Fibroblast of pulmonary artery (primary cell): ENCODE measurements around the gene FBRSL1.

ENCODE experiments used
- DNase-seq: peaks from one replicate; pipeline ENCODE4 v3.0.0-alpha.2; 2010; ENCODE audit warnings: low read depth
- H3K4me3 ChIP-seq: replicated peaks from 2 replicates; pipeline ENCODE4 v1.5.1; 2011; ENCODE audit warnings: low read depth, mild to moderate bottlenecking, control low read depth, low read length, moderate library complexity
- CTCF ChIP-seq: IDR thresholded peaks from 2 replicates; pipeline ENCODE4 v1.5.1; 2011; ENCODE audit warnings: mild to moderate bottlenecking, control low read depth, low read length, inconsistent platforms; ENCODE audit errors: missing control alignments

Gene FBRSL1

GRCh38 chr12:132445884-132446632 is 43.9 kb upstream of the FBRSL1 start:
- peak; percentile 79 for DNase-seq
- TF ChIP-seq CTCF: no peak
- peak overlapping the region; percentile 48 for H3K4me3 ChIP-seq

GRCh38 chr12:132446633-132447326 is 43.2 kb upstream of the FBRSL1 start:
- no peak for DNase-seq
- no peak for TF ChIP-seq CTCF
- no peak overlapping the region for H3K4me3 ChIP-seq

GRCh38 chr12:132447327-132447720 is 42.6 kb upstream of the FBRSL1 start:
- DNase-seq: no peak
- TF ChIP-seq CTCF: no peak
- no peak overlapping the region for H3K4me3 ChIP-seq

GRCh38 chr12:132447731-132448462 is 42.1 kb upstream of the FBRSL1 start:
- no peak for DNase-seq
- TF ChIP-seq CTCF: no peak
- no peak overlapping the region for H3K4me3 ChIP-seq

GRCh38 chr12:132448463-132448820 is 41.5 kb upstream of the FBRSL1 start:
- no peak overlapping the region for H3K4me3 ChIP-seq
- no peak for TF ChIP-seq CTCF
- no peak for DNase-seq

- no peak overlapping the region for H3K4me3 ChIP-seq
- DNase-seq: no peak
- TF ChIP-seq CTCF: no peak
These were observed 40.2 kb upstream of the FBRSL1 start for GRCh38 chr12:132449565-132450417.
